ENCODE data around the gene GTSF1L.

The GTSF1L gene

GRCh38 chr20:43717616-43717995 lies 9.2 kb downstream of the GTSF1L start:
- H3K4me3 Mint-ChIP-seq, result no peak overlapping the region
- no peak overlapping the region for H3K27ac Mint-ChIP-seq
- CTCF ChIA-PET, result interaction anchor here (1.0 to 1.6 kb wide), 3 partner anchors 10 to 362 kb away, joined by 3 to 5 read pairs (median 4); no protein-coding TSS in a partner anchor

DNA sequence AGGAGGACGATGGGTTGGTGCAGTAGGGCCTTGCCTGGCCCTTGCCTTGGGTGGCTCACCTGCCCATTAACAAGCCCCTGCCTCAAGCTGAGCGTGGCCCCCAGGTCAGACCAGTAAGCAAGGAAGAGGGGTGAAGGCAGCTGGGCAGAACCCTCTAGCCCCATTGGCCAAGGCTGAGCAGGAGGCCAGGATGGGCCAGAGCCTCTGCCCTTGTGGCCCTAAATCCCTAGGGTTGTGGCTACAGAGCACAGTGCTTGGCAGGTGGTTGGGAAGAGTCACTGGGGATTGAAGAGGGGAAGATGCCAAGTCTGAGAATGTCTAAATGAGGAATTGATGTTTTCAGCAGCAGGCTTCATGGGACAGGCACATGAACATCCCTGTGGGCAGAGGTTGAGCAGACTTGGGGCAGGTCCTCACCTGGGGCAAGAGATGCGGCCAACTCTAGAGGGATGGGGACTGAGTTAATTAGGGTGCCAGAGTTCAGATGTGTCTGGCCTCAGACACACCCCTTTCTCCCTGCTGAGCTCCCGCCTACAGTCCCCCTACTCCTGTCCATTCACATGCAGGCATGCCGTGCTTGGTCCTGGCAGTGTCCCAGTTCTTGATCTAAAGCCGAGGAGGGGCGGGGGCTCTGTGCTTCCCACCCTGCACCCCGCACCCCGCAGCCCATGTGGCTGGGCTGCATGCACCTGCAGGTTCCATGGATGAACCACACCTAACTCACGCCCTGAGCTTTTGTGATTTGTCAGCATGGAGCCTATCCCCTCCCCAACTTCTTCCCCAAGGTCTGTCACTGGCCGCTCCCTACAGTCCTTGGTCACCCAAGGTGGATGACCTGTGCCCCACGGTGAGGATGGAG lies 9.8 kb downstream of the GTSF1L start:
- H3K27ac Mint-ChIP-seq, result no peak overlapping the region
- no peaks in the 10 kb centered on the region for H3K9me3 Mint-ChIP-seq
- peaks cover 18% of the 10 kb centered on the region for H3K36me3 Mint-ChIP-seq
- DNase-seq, result no peak
- no peaks in the 10 kb centered on the region for H3K27me3 Mint-ChIP-seq
- CTCF ChIA-PET, result interaction anchor here (1.0 to 1.1 kb wide), 2 partner anchors 10 to 183 kb away, joined by 3 to 4 read pairs; no protein-coding TSS in a partner anchor
- H3K4me3 Mint-ChIP-seq, result no peak overlapping the region
- peaks cover 16% of the 10 kb centered on the region for H3K4me1 Mint-ChIP-seq

More at GRCh38 chr20:43717616-43717995, 9.2 kb downstream of the GTSF1L start:
- Mint-ChIP-seq H3K4me1 (peaks cover 22% of the 10 kb centered on the region), H3K36me3 (peaks cover 16% of the 10 kb centered on the region), H3K9me3 (no peaks in the 10 kb centered on the region), H3K27me3 (no peaks in the 10 kb centered on the region)
- no peak for DNase-seq

DNA sequence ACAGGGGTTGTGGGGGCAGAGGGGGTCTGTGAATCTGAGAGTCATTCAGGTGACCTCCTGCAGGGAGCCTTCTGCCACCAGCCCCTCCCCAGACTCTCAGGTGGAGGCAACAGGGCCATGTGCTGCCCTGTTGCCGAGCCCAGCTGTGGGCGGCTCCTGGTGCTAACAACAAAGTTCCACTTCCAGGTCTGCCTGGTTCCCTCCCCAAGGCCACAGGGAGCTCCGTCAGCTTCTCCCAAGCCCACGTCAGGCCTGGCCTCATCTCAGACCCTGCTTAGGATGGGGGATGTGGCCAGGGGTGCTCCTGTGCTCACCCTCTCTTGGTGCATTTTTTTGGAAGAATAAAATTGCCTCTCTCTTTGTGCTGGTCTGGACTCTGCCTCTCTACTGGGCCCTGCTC lies 10.7 kb downstream of the GTSF1L start:
- CTCF ChIA-PET, result no interaction called here
- DNase-seq, result no peak

DNA sequence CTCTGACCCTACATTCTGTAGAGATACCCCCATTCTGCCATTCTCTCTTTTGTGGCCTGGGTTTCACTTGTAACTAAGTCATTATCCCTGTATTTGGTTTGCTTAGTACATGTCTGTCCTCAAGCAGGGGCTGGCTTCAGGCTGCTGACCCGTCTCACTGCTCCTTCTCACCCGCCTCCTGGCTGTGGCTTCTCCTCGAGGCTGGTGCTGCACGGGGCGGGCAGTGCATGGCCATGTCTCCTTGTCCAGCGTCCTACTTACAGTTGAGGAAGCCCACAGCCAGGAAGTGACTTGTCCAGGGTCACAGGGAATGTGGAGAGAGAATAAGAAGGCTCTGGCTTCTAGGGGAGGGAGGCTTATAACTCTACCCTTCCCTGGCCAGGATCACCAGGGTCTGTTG lies 11.3 kb downstream of the GTSF1L start:
- Mint-ChIP-seq H3K9me3 (no peaks in the 10 kb centered on the region), H3K4me1 (peaks cover 8% of the 10 kb centered on the region), H3K36me3 (peaks cover 25% of the 10 kb centered on the region), H3K27me3 (no peaks in the 10 kb centered on the region), H3K4me3 (no peak overlapping the region), H3K27ac (no peak overlapping the region)
- DNase-seq, result no peak
- CTCF ChIA-PET, result no interaction called here

More for the DNA sequence above, 10.7 kb downstream of the GTSF1L start:
- no peak overlapping the region for H3K27ac Mint-ChIP-seq
- no peaks in the 10 kb centered on the region for H3K9me3 Mint-ChIP-seq
- H3K27me3 Mint-ChIP-seq, result no peaks in the 10 kb centered on the region
- H3K4me3 Mint-ChIP-seq, result no peak overlapping the region
- peaks cover 24% of the 10 kb centered on the region for H3K36me3 Mint-ChIP-seq
- peaks cover 11% of the 10 kb centered on the region for H3K4me1 Mint-ChIP-seq

- H3K36me3 Mint-ChIP-seq, result peaks cover 25% of the 10 kb centered on the region
- CTCF ChIA-PET, result interaction anchor here (1.1 kb wide), 1 partner anchor 27 kb away, joined by 3 read pairs; no protein-coding TSS in a partner anchor
- no peaks in the 10 kb centered on the region for H3K27me3 Mint-ChIP-seq
- no peak overlapping the region for H3K27ac Mint-ChIP-seq
- no peaks in the 10 kb centered on the region for H3K9me3 Mint-ChIP-seq
- H3K4me3 Mint-ChIP-seq, result no peak overlapping the region
- no peak for DNase-seq
- peaks cover 8% of the 10 kb centered on the region for H3K4me1 Mint-ChIP-seq
Observed at GRCh38 chr20:43715044-43715443, 11.8 kb downstream of the GTSF1L start.

DNA sequence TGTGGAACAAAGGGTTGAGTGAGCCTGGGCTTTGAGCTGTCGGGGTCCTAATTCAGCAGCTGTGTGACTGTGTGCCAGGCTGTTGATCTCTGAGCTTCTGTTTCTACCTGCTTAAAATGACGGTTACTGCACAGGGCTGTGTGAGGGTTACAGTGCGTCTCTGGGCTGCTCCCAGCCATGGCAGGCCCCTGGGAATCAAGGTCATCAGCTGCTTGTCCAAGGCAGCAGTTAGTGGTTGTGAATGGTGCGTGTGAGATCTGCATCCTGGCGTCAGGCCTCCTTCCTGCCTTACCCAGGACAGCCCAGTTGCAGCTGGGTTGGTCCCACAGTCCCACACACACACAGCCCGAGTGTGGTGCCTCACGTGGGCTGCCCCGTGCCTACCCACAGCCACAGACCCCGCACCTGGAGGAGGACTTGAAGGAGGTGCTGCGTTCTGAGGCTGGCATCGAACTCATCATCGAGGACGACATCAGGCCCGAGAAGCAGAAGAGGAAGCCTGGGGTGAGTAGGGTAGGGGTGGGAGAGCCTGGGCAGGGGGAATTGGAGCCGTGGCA lies 15.6 kb downstream of the GTSF1L start:
- CTCF ChIA-PET, result no interaction called here
- H3K4me3 Mint-ChIP-seq, result no peak overlapping the region
- no peaks in the 10 kb centered on the region for H3K27me3 Mint-ChIP-seq
- DNase-seq, result no peak
- H3K27ac Mint-ChIP-seq, result peak overlapping the region; percentile 49
- H3K36me3 Mint-ChIP-seq, result peaks cover 36% of the 10 kb centered on the region
- no peaks in the 10 kb centered on the region for H3K4me1 Mint-ChIP-seq
- H3K9me3 Mint-ChIP-seq, result no peaks in the 10 kb centered on the region

- H3K4me3 Mint-ChIP-seq, result no peak overlapping the region
- H3K9me3 Mint-ChIP-seq, result no peaks in the 10 kb centered on the region
- no peaks in the 10 kb centered on the region for H3K4me1 Mint-ChIP-seq
- CTCF ChIA-PET, result no interaction called here
- no peaks in the 10 kb centered on the region for H3K27me3 Mint-ChIP-seq
- H3K36me3 Mint-ChIP-seq, result peaks cover 37% of the 10 kb centered on the region
- no peak for DNase-seq
- no peak overlapping the region for H3K27ac Mint-ChIP-seq
Observed at GRCh38 chr20:43710370-43711044, 16.3 kb downstream of the GTSF1L start.

- H3K4me3 Mint-ChIP-seq, result no peak overlapping the region
- no peaks in the 10 kb centered on the region for H3K9me3 Mint-ChIP-seq
- no peak for DNase-seq
- CTCF ChIA-PET, result no interaction called here
- no peak overlapping the region for H3K27ac Mint-ChIP-seq
- peaks cover 12% of the 10 kb centered on the region for H3K4me1 Mint-ChIP-seq
- no peaks in the 10 kb centered on the region for H3K27me3 Mint-ChIP-seq
- H3K36me3 Mint-ChIP-seq, result peaks cover 48% of the 10 kb centered on the region
Observed at GRCh38 chr20:43702502-43702901, 24.3 kb downstream of the GTSF1L start.

GRCh38 chr20:43700627-43701026 lies 26.2 kb downstream of the GTSF1L start:
- H3K4me1 Mint-ChIP-seq, result peaks cover 12% of the 10 kb centered on the region
- CTCF ChIA-PET, result no interaction called here
- H3K27ac Mint-ChIP-seq, result no peak overlapping the region
- peaks cover 43% of the 10 kb centered on the region for H3K36me3 Mint-ChIP-seq
- no peak for DNase-seq
- no peaks in the 10 kb centered on the region for H3K27me3 Mint-ChIP-seq
- no peaks in the 10 kb centered on the region for H3K9me3 Mint-ChIP-seq
- no peak overlapping the region for H3K4me3 Mint-ChIP-seq

GRCh38 chr20:43699941-43700565 lies 26.7 kb downstream of the GTSF1L start:
- Mint-ChIP-seq H3K27ac (no peak overlapping the region), H3K27me3 (no peaks in the 10 kb centered on the region), H3K36me3 (peaks cover 44% of the 10 kb centered on the region), H3K4me1 (peaks cover 12% of the 10 kb centered on the region), H3K4me3 (no peak overlapping the region), H3K9me3 (no peaks in the 10 kb centered on the region)
- DNase-seq, result no peak
- CTCF ChIA-PET, result no interaction called here

DNA sequence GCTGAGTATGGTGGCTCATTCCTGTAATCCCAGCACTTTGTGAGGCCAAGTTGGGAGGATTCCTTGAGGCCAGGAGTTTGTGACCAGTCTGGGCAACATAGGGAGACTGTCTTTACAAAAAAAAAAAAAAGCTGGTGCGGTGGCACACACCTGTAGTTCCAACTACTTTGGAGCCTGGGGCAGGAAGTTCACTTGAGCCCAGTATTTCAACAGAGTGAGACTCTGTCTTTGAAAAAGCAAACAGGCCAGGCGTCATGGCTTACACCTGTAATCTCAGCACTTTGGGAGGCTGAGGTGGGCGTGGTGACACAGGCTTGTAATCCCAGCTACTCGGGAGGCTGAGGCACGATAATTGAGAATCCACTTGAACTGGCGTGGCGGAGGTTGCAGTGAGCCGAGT lies 31.2 kb downstream of the GTSF1L start:
- Mint-ChIP-seq H3K36me3 (peaks cover 30% of the 10 kb centered on the region), H3K9me3 (no peaks in the 10 kb centered on the region), H3K4me1 (peaks cover 12% of the 10 kb centered on the region), H3K27me3 (no peaks in the 10 kb centered on the region), H3K27ac (no peak overlapping the region), H3K4me3 (no peak overlapping the region)
- no peak for DNase-seq
- CTCF ChIA-PET, result no interaction called here

- no peak overlapping the region for H3K4me3 Mint-ChIP-seq
- DNase-seq, result no peak
- no peaks in the 10 kb centered on the region for H3K27me3 Mint-ChIP-seq
- H3K9me3 Mint-ChIP-seq, result no peaks in the 10 kb centered on the region
- H3K4me1 Mint-ChIP-seq, result peaks cover 5% of the 10 kb centered on the region
- peaks cover 23% of the 10 kb centered on the region for H3K36me3 Mint-ChIP-seq
- H3K27ac Mint-ChIP-seq, result no peak overlapping the region
- CTCF ChIA-PET, result no interaction called here
Observed at GRCh38 chr20:43694763-43695162, 32.0 kb downstream of the GTSF1L start.

DNA sequence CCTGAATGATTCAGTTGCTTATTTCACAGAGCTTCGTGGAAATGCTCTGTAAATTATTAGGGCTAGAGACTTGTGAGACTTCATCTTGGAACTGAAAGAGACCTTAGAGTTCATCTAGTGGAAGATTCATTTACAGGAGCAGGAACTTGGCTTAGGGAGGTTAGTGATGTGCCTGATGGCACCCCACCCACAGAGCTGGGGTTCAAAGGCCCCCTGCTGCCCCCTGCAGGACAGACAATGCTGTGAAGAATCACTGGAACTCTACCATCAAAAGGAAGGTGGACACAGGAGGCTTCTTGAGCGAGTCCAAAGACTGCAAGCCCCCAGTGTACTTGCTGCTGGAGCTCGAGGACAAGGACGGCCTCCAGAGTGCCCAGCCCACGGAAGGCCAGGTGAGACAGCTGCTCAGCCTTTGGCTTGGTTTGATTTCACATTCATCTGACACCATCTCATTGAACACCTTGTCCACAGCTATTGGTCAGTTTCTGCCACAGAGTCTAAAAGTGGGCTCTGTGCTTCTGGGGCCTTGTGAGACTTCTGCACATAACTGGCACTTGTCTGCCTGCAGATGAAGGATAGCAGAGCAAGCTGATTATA lies 34.8 kb downstream of the GTSF1L start:
- peak; percentile 76 for DNase-seq
- CTCF ChIA-PET, result interaction anchor here (0.6 to 3.8 kb wide), 10 partner anchors 10 to 393 kb away, joined by 3 to 31 read pairs (median 4); no protein-coding TSS in a partner anchor
- peak overlapping the region; percentile 45 for H3K27ac Mint-ChIP-seq
- H3K4me1 Mint-ChIP-seq, result no peaks in the 10 kb centered on the region
- H3K4me3 Mint-ChIP-seq, result no peak overlapping the region
- H3K9me3 Mint-ChIP-seq, result no peaks in the 10 kb centered on the region
- H3K36me3 Mint-ChIP-seq, result peaks cover 23% of the 10 kb centered on the region
- H3K27me3 Mint-ChIP-seq, result no peaks in the 10 kb centered on the region
